ENCODE results near the gene EXOC4. TPM values are rescaled to one million over a fixed set of nuclear protein-coding genes. Genes with fewer than 3 reads are reported as not detected.

The EXOC4 gene
- total RNA-seq, 1 experiment from 2014 or later, result 62.4 TPM

DNA sequence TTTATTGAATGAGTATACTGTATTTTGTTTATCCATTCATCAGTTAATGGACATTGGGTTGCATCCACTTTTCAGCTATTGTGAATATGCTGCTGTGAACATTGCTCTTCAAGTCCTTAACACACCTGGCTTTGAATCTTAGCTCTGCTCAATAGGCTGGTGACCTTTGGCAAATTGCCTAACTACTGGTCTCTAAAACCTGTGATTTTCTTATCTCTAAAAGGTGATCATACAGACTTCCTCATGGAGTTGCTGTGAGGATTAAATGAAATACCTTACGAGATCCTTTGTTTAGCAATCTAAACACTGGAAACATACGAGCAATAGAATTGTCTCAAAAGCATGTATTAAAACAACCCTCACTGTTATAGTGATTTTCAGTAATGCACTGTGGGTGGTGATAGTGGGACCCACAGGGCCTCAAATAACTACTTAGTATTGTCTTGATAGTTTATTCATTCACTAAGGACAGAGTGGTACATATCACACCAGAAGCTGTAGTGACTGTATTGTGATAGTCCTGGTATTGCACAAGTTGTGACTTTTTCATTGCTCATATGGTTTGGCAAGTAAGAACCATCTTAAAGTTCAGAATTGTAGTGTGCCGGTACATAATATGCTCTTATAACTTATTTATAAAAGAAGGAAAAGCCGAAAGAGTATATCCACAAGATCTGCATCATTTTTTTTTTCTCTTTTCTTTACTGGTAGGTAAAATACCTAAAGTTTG lies 257.6 kb downstream of the EXOC4 start:
- DNase-seq (ENCODE audit: low spot score), result no peak
- in situ Hi-C loops (cut with HindIII; ENCODE audit: low sequenced_read_pairs), result no loop called here

GRCh38 chr7:133511252-133511651 lies 258.4 kb downstream of the EXOC4 start:
- no peak for DNase-seq (ENCODE audit: low spot score)
- in situ Hi-C loops (cut with HindIII; ENCODE audit: low sequenced_read_pairs), result no loop called here

- DNase-seq (ENCODE audit: low spot score), result no peak
- in situ Hi-C loops (cut with HindIII; ENCODE audit: low sequenced_read_pairs), result no loop called here
Observed at GRCh38 chr7:133511708-133512107, 258.8 kb downstream of the EXOC4 start.

- DNase-seq (ENCODE audit: low spot score), result no peak
- in situ Hi-C loops (cut with HindIII; ENCODE audit: low sequenced_read_pairs), result no loop called here
Observed at GRCh38 chr7:133512560-133512959, 259.7 kb downstream of the EXOC4 start.

DNA sequence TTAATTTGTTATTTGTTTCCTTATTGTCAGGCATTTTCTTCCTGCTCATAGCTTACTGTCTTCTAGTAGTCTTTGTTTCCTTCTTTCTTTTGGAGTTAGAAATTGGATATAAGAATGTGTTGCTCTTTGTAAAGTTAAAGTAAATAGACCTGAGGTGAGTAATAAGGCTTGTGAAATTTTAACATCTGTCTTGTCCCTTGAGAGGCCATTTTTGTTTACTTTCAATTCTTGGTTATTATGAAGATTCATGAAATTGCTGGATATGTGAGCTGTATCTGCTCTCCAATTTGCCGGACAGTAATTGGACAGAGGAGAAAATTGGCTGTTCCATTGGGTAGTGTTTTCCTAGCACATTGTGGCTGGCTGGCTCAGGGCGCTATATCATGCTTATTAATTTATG lies 260.7 kb downstream of the EXOC4 start:
- in situ Hi-C loops (cut with HindIII; ENCODE audit: low sequenced_read_pairs), result no loop called here
- no peak for DNase-seq (ENCODE audit: low spot score)

DNA sequence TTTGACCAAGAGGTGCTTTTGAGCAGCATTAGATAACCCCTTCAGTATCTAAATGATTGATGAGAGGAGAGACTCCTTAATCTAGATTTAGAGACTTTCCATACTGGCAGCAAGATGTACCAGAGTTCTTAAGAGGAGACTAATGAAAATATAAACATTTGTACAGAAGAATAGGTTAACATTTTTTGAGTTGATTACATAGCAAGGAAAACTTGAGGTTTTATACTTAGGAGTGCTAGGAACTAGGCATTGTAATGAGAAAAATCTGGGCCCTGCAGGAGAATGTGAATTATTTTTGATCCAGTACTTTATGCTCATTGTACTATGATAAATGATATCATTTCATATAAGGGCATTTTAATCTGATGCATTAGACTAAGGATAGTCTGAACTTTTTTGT lies 261.7 kb downstream of the EXOC4 start:
- in situ Hi-C loops (cut with HindIII; ENCODE audit: low sequenced_read_pairs), result no loop called here
- no peak for DNase-seq (ENCODE audit: low spot score)

GRCh38 chr7:133517766-133518165 lies 264.9 kb downstream of the EXOC4 start:
- in situ Hi-C loops (cut with HindIII; ENCODE audit: low sequenced_read_pairs), result no loop called here

GRCh38 chr7:133518718-133519117 lies 265.8 kb downstream of the EXOC4 start:
- DNase-seq (ENCODE audit: low spot score), result no peak
- in situ Hi-C loops (cut with HindIII; ENCODE audit: low sequenced_read_pairs), result no loop called here

More at GRCh38 chr7:133517766-133518165, 264.9 kb downstream of the EXOC4 start:
- DNase-seq (ENCODE audit: low spot score), result no peak

GRCh38 chr7:133520248-133520647 lies 267.4 kb downstream of the EXOC4 start:
- no peak for DNase-seq (ENCODE audit: low spot score)
- in situ Hi-C loops (cut with HindIII; ENCODE audit: low sequenced_read_pairs), result no loop called here

- DNase-seq (ENCODE audit: low spot score), result no peak
- in situ Hi-C loops (cut with HindIII; ENCODE audit: low sequenced_read_pairs), result no loop called here
Observed at GRCh38 chr7:133522501-133522900, 269.6 kb downstream of the EXOC4 start.

- DNase-seq (ENCODE audit: low spot score), result no peak
- in situ Hi-C loops (cut with HindIII; ENCODE audit: low sequenced_read_pairs), result no loop called here
Observed at GRCh38 chr7:133528796-133529195, 275.9 kb downstream of the EXOC4 start.

DNA sequence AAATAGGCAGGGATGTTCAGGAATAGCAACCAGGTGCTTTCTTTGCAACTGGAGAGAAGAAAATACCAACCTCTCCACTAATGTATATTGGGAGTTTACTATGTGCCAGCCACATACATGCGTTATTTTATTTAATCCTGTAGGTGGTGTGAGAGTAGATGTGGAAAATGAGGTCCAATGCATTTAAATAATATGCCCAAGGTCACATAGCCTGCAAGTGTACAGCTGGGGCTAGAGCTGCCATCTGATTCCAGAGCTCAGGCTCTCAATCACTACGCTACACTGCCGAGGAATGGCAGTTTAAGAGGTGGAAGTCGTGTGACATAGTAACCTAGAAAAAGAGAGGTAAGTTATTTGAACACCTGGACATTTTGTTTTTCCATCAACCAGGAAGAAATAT lies 277.0 kb downstream of the EXOC4 start:
- DNase-seq (ENCODE audit: low spot score), result no peak
- in situ Hi-C loops (cut with HindIII; ENCODE audit: low sequenced_read_pairs), result no loop called here

- in situ Hi-C loops (cut with HindIII; ENCODE audit: low sequenced_read_pairs), result no loop called here
- DNase-seq (ENCODE audit: low spot score), result no peak
Observed at GRCh38 chr7:133530682-133531081, 277.8 kb downstream of the EXOC4 start.

DNA sequence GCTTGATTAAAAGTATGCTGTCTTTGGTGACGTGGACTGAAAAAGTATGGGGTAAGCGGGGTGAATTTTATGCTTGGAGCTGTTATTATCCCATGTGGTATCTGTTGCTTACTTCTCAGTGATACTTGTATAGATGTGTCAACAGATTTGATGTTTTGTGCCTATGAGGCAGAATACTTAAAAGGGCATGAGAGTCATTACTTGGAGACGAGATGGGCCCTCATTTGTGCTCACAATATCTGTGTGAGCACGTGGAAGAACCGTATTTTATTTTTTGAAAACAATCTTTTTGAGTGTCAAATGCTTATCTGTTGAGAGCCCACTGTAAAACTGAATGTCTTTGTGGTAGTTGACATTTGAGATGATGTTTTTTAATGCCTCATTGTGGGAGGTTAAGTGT lies 281.9 kb downstream of the EXOC4 start:
- no peak for DNase-seq (ENCODE audit: low spot score)
- in situ Hi-C loops (cut with HindIII; ENCODE audit: low sequenced_read_pairs), result no loop called here

- DNase-seq (ENCODE audit: low spot score), result no peak
- in situ Hi-C loops (cut with HindIII; ENCODE audit: low sequenced_read_pairs), result no loop called here
Observed at GRCh38 chr7:133535308-133535707, 282.4 kb downstream of the EXOC4 start.

- in situ Hi-C loops (cut with HindIII; ENCODE audit: low sequenced_read_pairs), result no loop called here
- no peak for DNase-seq (ENCODE audit: low spot score)
Observed at GRCh38 chr7:133536450-133536849, 283.6 kb downstream of the EXOC4 start.

GRCh38 chr7:133539016-133539415 lies 286.1 kb downstream of the EXOC4 start:
- no peak for DNase-seq (ENCODE audit: low spot score)
- in situ Hi-C loops (cut with HindIII; ENCODE audit: low sequenced_read_pairs), result no loop called here

DNA sequence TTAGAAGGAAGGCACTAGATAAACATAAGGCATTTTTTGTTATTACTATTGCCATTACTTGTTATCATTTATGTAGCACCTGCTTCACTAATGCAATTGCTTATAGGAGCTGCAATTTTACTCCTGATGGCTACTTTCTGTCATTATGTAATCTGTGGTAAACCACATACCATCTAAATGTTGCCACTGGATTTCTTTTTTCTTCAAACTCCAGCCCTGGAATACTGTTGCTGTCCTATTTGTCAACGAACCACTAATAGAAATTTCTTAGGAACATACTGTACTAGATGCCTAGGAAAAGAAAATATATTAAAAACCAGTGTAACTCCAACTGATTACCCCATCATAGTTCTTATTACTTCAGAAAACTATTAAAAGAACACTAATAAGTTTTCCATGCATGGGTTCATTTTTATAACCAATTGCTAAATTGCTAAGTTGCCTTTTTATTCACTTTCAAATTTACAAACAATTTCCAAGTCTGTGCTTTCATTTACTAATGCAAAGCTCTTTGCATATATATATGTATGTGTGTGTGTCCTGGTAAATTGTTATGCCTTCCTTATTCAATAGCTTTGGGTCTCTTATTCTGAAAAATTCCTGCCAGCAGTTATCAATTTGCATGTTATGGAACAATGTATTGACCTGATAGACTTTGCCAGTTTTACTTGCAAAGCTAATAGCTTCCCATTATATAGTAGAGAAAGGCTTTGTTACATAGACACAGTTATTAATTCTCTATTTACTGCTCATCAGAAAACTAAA lies 287.4 kb downstream of the EXOC4 start:
- in situ Hi-C loops (cut with HindIII; ENCODE audit: low sequenced_read_pairs), result no loop called here

GRCh38 chr7:133542209-133542780 lies 289.4 kb downstream of the EXOC4 start:
- DNase-seq (ENCODE audit: low spot score), result no peak
- in situ Hi-C loops (cut with HindIII; ENCODE audit: low sequenced_read_pairs), result no loop called here

More for the DNA sequence above, 287.4 kb downstream of the EXOC4 start:
- DNase-seq (ENCODE audit: low spot score), result no peak

DNA sequence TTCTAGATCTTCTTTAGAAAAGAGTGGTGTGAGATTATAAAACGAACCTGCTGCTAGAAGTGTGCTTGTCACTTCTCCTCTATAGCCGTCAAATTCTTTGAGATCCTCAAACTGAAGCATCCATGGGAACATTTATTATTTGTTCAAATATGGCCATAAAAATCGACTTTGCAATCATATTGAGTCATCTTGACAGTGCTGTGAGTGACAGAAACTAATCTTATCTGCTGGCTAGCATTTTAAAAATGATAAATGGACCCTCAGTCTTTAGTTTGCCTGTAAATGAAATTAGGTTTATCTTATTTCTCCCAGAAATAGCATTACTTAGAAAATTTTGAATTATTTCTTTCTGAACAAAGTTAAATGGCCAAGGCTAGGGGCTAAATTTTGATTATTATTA lies 290.8 kb downstream of the EXOC4 start:
- in situ Hi-C loops (cut with HindIII; ENCODE audit: low sequenced_read_pairs), result no loop called here
- DNase-seq (ENCODE audit: low spot score), result no peak

Measured in G401 (cell line).